OCI-M1 (cell line): ENCODE data around the gene PSRC1.
"Not testable (repeated sequence)": the region's sequence is repeated elsewhere in the genome, so short reads cannot be mapped to it uniquely, and the experiment has no call there.

Experiments
- DNase-seq: peaks from one replicate; lab custom pipeline; 2025; lab: John Stamatoyannopoulos, UW

Gene PSRC1

DNA sequence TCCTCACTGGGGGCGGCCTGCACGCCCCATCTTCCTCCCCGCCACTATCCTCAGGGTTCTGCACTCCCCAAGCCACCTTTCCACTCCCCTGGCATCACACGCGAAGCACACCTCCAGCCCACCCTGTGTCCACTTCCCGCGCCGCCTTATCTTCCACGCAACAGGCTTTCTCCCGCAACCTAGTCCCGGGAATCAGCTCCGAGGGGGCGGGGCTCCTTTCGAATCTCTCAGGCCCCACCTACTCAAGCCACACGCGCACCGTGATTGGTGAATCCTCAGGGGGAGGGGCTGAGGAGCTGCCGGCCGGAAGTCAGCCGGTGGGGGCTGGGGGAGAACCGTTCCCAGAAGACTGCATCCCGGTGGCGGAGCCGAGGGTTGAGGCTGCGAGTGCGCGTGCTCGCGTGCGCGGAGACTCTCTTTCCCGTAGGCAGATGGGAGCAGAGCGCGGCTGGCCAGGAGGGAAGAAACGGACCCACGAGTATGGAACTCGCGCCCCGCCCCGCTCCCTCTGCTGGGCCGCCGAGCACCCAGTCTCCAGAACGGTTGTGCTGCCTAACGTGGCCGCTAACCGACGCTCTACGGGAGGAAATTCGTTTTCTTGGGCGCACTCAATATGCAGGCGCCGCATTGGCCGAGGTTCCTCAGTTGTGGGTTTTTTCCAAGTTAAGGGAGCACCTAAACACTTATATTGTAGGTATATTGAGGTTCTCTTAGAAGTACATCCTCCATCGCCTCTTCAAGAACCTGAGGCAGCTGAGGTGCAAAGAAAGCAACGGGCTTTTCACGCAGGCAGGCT lies at the start of gene PSRC1:
TSS of gene PSRC1 (minus strand) at position 194 of the 796 bp plus-strand sequence.
- peak; percentile 95 for DNase-seq

DNA sequence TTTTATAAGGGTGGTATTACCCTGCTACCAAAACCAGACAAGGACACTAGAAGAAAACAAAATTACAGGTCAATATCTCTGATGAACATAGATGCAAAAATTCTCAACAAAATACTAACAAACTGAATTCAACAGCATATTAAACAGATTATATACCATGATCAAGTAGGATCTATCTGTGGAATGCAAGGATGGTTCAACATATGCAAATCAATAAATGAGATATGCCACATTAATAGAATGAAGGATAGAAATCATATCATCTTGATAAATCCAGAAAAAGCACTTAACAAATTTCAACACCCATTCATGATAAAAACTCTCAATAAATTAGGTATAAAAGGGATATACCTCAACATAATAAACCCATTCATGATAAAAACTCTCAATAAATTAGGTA lies 48.2 kb upstream of the PSRC1 start:
- no peak for DNase-seq

DNA sequence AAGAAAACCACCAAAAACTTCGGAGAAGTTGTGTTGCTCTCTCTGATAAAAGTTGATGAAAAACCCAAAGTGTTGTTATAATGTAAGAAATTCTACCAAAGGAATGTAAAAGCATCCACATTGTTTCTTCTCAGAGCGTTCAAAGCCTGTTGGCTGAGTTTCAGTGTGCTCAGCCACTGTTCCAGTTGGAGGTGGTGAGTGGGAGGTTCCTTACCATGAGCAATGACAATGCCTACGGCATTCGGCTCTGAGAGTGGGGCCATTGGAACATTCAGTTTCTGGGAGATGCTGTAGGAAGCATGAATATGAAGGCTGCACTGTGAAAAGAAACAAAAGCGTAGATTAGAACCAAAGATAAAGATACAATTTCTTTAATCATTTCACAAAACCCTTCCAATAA lies 44.3 kb upstream of the PSRC1 start:
- DNase-seq, result no peak

DNA sequence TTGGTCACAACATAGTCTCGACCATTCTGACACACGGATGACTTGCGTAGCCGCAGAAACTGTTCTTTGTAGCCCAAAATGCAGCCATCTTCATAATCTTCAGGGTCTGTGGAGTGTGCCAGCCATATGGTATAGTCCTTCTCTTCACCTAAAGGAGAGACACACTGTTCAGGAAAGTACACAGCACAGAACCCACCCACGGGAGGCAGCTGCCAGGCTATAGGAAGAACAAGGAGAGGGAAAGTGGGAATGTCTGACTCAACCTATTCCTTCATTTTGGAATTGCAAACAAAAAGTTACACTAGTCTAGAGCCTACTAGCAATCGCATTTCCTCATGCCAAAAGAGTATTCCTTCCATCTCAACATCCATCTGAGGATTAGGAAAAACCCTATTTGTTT lies 40.0 kb upstream of the PSRC1 start:
- DNase-seq, result no peak

DNA sequence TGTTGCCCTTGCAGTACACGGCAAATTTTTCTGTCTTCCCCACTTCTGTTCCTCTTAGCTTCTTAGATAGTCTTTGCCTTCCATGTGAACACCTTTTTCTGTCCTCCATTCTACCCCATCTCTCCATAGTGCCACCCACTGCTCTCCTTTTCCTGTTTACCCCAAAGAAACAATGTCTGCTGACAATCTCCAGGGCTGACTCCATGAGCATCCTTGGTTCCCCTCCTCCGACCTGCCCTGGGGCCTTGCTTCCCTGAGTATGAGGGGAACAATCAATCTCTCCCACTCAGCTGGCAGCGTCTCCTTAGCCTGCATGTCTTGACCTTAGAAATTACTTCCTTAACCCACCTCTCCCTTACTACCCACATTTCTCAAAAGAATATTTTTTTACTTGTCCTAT lies 36.2 kb upstream of the PSRC1 start:
- no peak for DNase-seq

DNA sequence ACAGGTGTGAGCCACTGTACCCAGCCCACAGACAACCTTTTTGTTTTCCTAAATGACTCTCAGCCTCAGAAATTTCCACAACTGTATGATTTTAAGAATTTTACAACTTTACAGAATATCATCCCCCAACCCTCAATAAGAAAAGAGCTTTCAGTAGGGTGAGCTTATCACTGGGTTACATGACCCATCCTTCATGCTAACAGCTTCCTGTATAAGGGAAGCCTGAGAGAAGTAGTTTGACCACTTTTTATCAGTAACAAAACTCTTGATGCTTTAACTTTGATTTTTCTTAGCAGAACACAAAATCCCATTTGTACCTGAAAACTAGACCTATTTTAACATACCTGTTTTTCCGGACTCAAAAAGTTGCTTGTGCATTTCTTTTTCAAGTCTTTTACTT lies 33.6 kb upstream of the PSRC1 start:
- peak; percentile 27 for DNase-seq

DNA sequence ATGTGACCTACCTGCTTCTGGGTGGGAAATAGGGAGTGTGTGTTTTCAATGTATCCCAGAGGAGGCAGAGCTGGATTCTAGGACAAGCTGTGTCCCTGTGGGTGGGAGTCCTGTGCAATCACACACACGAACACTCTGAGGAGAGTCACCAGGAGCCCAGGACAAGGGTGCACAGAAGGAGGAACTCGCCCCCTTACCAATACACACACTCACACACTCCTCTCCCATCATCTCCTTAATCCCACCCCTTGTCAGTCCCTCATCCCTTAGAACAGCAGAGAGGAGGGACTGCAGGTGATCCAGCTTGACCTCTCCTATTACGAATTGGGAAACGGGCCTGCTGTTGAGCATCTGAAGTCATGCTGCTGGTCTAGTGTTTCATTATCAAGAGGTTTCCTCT lies 32.3 kb upstream of the PSRC1 start:
- no peak for DNase-seq

DNA sequence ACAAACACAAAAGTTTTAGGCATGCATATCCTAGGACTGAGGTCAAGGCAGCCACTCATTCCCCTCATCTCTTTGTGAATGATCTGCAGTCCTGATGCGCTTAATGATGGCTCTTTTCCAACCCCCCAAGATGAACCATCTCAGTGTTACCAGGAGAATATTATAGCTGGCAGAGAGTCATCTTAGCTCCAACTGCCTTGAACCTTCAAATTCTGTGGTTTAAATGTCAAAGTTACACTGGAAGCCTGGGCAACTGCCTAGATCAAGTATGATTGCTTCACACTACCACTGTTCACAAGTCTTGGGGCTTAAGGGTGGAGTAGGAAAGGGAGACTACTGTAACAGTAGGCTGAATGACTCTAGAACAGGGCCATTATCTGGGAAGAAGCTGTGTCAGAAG lies 31.9 kb upstream of the PSRC1 start:
- DNase-seq, result no peak

DNA sequence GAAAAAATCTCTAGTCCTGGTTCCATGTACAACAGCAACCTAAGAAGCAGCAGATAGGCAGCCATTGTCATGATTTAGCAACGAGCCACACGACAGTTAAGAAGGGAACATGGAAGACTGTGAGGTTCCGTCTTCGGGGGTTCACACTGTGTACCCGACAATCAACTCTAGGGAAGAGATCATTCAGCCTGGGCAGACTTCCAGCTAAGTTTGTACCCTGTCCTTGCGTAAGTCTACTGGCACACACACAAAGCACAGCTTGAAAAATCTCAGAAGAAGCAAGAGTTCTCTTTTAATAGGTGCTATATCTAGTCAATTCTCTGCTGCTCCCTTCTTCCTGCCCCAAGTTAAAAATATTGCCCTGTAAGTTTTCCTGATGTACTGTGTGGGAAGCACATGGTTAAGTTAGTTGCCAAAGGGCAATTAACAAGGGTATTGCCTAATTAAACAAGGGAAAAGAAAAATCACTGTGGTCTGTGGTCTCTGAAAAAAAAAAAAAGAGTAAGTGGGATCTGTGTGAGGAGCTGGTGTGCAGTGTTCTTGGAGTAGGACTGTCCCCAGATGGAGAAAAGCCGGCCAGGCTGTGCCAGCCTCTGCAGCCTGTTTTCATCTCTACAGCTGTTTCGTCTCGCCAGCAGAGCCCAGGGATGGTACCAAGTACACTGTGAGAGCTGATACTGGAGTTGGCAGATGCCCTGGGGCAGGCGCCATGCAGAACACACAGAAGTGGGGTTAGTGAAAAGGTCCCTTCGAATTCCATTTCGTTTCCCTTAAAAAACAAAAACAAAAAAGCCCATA lies 30.2 kb upstream of the PSRC1 start:
- DNase-seq, result no peak

DNA sequence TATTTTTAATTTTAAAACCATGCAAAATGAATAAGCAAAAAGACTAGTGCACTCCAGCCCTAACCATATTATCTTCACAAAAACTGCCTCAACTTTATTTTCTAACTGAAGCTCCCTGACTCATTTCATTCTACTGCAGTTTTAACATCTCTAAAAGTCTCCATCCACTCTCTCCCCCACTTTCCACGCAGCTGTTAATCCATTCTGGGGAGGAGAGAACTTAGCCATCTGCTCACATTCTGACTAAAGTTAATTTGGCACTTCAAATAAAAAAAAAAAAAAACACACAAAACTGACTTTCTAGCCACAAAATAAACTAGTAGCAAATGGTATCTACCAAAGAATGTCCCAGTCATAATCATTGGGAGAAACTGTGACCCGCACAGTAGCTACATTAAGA lies 29.3 kb upstream of the PSRC1 start:
- no peak for DNase-seq

DNA sequence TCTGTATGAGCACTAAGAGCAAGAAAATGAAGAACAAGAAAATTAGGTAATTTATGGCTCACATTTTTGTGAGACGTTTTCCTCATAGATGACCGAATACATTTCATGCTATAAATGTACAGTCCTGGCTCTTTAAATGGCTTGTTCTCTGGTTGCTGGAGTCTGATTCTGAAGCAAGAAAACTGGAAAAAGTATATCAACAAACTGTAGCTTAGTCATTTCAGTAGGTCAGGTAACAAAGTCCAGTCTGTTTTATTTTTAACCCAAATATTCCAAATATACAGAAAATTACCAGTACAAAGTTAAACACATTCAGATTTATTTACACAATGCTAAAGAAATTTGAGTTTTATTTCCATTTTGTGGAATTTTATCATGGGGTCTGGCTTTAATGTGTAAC lies 26.4 kb upstream of the PSRC1 start:
- no peak for DNase-seq

DNA sequence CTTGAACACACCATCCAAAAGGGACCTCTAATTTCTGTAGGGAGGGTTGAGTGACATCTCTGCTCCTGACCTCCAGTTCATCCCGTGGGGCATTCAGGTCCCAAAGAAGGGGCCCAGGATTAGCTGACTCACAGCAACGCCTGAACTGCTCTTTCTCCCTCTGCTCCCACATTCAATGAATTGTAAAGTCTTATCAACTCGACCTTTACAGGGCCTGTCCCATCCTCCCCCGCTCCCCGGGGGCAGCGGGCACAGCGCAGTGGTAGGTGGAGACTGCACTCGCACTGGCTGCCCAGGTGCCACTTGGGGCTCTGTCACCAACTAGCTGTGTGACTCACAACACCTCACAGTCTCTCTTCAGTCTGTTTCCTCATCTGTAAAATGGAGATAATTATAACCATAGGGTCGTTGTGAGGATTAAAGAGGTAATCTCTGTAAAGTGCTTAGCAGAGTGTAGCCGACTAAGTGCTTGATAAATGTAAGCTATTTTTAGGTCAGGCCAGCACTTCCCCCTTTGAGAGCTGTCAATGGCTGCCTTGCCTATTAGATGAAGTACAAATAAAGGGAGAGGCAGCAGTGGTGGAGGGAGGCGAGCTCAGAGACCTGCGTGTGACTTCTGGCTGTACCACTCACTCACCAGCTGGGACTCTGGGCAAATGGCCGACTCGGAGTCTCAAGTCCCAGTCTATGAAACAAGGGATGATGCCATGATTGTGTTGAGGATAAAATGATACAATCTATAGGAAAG lies 24.5 kb upstream of the PSRC1 start:
- DNase-seq, result peak; percentile 70

DNA sequence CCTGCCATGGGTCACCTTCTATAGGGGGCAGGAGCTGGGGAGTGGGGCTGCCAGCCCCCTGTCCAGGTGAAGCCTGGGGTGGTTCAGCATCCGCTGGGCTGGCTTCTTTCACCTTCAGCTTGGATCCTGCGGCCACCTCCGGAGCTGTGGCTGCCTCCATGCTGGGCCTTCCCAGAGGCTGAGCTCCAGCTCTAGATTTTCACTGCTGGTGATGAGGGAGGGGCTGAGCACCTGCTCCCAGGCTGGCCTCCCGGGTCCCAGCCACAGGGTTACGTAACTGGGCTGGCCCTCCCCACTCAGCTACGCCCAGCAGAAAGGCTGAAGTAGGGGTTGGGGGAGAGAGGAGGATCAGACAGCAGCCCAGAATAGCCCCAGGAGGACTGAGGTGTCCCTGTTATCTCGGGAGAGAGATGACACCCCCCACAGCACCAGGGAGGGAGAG lies 23.9 kb upstream of the PSRC1 start, which contains the start of gene MYBPHL:
TSS of gene MYBPHL (minus strand) at position 180 of the 442 bp plus-strand sequence. CDS start at position 160, 20 bp downstream.
- DNase-seq, result no peak

DNA sequence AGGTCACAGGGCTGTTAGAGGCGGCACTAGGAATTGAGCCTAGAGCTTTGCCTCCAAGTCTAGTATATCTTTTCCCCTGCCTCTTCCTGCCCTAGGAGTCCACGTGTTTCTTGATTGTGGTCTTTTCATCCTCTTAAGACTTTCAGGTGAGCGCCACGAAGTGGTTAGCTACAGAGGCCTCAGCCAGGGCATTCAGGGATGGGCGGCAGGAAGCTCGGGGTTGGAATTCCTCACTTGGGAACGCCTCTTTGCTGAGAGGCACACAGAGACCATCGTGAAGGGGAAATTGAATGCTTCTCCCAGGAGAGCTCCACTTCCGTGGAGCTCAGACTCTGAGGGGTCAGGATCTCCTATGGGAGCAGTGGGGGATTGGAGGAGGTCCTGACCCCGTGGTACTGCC lies 23.0 kb upstream of the PSRC1 start:
- not testable (repeated sequence) for DNase-seq

DNA sequence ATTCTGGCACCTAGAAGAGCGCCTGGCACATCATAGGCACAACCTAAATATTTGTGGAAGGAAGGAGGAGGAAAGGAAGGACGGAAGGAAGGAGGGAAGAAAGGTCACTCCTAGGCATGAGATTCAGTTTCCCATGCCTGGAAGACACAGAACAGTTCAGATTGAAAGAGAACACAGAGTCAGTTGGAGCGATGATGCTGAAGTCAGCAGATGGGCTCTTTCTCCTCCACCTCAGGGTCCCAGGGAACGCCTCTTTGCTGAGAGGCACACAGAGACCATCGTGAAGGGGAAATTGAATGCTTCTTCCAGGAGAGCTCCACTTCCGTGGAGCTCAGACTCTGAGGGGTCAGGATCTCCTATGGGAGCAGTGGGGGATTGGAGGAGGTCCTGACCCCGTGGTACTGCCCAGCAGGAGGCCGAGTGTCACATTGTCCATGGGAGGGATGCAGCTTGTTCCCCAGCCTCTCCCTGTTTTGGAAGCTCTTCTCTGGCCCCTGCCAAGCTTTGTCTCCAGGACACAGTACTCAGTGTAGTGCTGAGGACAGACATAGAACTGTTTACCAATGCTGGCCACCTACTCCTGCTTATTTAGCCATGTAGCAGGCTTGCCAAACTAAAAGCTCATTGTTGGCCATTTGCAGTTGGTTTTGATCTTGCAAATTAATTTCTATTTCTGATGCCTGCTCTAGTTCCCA lies 21.4 kb upstream of the PSRC1 start:
- no peak for DNase-seq

DNA sequence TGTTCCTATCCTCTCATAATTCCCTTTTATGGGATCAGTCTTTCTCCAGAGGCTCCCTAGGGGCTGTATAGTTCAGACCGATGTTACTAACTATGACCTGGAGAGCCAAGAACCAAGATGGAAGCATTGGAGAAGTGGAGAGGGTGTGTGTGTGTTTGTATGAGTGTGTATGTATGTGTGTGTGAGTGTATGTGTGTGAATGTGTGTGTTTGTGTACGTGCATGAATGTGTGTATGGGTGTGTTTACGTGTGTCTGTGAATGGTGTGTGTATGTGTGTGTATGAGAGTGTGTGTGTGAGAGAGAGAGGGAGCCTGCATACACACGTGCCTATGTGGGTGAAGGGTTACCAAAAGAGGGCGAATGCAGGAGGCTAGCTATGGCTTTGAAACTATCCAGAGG lies 18.9 kb upstream of the PSRC1 start:
- no peak for DNase-seq

DNA sequence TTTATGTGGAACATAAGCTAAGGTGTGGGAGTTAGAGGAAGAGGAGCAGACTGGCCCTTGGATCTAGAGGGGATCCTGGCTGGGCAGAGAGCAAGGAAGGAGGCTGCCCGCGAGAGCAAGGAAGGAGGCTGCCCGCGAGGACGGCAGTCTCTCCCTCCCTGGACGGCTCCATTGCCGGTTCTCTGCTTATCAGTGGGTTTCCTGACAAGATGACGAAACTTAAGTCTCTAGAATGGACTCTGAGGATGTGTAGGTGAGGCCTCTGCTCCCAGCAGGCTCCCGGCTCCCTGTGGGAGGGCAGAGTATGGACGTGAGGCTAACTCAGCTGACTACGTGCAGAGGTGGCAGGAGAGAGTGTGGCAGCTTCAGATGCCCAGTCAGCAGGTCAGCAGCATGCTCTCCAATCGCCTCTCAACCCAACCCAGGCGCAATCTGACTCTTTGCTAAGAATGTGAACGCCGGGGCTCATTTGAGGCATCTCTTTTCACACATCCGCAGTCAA lies 17.8 kb upstream of the PSRC1 start:
- peak; percentile 23 for DNase-seq

DNA sequence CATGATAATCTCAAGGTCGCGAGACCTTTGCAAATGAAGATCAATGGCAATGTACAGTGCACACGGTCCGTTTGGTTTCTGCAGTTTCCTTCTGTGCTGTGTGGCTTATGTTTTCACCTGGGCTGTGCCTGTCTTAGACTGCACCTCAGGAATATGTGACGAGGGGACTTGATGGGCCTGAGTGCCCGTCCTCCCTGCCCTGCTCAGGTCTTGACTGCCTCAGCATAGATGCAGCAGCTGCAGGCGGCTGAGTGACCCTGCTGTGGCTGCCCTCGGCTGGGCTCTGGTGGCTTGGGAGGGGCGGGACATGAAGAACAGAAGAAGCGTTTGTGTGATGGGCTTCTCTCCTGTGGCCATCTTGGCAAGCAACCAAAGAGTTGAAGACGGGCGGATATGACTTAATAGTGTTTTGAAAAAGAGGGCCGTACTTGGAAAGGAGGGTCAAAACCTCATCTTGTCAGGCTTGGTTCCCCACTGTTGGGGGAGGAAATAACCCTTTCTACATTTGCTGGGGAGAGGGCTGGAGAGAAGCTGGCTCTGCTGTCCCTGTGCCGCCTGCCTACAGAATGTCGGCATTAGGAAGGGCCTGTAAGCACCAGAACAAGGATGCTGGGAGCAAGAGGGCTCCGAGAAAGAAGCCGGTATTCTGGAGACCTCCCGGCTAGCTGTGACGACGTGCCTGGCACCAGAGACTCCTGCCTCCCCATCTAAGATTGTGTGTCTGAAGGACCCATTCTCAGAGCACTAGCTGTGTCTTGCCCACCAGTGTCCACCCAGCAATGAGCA lies 16.8 kb upstream of the PSRC1 start:
- DNase-seq, result no peak

DNA sequence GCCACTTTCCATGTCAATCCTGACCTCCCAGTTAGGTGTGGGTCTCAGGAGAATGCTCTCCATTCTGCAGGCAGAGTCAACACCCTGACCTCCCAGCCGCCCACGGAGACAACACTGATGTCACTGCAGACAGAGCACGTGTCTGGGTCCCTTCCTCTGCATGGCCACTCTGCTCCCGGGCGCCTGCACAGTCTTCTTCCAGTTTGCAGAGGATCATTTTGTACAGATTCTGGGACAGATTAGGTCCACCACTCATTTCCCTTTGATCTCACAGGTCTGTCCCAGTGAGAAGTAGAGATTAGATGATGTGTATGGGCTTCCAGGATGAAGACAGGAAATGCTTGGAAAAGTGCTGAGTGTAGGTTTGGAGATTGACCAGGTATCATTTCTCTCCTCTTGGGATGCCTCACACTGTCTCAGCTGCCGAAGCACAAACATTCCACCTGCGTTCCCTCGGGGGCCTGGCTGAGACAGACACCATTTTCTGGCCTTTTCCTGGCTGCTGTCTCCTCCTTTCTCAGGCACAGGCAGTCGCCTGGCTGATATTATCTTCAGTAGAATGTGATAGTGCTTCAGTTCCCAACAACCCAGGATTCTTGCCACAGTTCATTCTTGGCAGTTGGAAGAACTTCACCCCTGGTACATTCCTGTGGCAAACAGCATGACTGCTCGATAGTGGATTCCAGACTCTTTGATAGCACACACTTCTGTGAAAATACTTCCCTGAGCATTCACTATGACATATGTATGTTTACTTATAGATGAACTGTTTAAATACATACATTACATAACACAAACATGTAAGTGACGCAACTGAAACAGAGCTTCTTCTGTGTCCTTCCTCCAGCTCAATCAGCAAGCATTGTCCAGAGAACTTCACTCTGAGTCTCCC lies 16.0 kb upstream of the PSRC1 start:
- DNase-seq, result peak; percentile 33

DNA sequence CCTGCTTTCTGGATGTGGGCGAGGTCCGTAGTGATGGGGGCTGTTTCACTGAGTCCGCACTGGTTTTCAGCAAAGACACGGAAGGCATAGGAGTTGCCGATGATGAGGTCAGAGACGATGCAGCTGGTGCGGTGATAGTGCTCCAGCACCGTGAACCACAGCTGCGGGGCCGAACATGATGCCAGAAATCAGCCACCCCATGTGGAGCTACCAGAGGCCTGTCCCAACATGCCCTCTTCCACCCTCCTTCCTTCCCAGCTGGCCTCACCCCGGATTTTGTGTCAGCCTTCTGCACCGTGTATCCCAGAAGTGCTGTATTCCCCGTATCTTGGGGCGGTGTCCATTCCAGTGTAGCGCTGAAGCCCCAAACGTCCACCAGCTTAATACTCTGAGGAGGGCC lies 13.8 kb upstream of the PSRC1 start:
- DNase-seq, result no peak
